ENCODE data around the gene CHCHD2.
"Not testable (repeated sequence)": the region's sequence is repeated elsewhere in the genome, so short reads cannot be mapped to it uniquely, and the experiment has no call there.

Gene CHCHD2

DNA sequence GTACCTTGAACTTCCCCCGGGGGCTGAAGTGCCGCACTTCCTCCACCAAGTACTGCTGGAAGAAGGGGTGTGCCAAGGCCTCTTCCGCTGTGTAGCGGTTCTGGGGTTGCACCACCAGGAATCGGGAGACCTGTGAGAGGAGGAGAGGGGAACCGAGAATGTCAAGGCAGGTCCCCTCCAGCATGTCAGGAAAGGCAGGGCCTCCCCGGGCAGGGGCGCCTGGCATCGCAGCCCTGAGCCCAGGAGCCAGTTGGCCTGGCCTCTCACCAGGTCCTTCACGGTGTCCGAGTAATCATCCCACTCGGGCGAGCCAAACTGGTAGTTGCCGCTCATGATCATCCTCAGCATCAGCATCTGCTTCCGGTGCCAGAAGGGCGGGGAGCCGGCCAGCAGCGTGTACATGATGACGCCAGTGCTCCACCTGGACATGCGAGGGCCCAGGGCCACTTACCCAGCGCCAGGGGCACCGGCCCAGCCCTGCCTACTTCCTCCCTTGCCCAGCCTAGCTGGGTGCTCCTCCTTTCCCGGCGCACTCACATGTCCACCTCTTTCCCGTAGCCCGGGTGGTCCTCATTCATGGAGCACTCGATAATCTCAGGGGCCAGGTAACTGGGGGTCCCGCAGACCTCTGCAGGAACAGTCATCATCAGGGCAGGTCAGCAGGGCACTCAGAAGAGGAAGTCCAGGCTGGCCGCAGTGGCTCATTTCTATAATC is 24.5 kb downstream of the CHCHD2 start:
- DNase-seq, result no peak

DNA sequence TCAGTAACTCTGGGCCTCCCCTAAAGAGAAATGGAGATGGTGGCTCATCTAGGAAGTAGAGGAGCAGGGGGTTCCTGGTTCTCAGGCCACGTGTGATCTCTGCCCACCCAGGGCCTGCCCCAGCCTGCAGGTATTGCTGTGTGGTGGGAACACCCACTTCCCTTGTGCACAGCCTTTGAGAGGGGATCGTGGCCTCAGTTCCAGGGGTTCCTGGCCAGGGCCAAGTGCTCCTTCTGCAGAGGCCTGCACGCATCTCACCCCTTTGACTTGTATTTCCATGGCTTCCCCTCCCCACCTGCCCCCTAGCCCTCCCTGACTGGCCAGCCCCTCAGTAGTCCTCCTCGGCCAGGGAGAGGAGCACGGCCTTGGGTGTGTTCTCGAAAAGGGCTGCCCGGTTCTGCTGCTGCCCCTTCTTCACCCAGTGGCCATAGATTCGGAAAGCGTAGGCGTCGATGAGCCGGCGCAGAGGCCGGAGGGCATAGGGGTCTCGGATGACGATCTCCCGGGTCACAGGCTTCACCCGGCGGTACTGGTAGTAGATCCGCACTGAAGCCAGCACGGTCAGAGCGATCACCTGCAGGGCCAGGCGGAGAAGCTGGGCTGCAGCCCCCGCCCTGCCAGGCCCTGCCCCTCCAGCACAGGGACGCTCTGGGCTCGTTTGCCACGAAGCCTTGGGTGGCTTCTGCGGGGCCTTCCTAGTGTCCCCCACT is 25.4 kb downstream of the CHCHD2 start:
- not testable (repeated sequence) for DNase-seq

DNA sequence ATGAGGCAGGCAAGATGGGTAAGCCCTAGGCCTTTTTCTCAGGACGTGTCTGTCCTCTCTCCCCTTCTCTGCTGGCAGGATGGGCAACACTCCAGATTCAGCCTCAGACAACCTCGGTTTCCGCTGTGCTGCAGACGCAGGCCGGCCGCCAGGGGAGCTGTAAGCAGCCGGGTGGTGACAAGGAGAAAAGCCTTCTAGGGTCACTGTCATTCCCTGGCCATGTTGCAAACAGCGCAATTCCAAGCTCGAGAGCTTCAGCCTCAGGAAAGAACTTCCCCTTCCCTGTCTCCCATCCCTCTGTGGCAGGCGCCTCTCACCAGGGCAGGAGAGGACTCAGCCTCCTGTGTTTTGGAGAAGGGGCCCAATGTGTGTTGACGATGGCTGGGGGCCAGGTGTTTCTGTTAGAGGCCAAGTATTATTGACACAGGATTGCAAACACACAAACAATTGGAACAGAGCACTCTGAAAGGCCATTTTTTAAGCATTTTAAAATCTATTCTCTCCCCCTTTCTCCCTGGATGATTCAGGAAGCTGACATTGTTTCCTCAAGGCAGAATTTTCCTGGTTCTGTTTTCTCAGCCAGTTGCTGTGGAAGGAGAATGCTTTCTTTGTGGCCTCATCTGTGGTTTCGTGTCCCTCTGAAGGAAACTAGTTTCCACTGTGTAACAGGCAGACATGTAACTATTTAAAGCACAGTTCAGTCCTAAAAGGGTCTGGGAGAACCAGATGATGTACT is 26.7 kb downstream of the CHCHD2 start:
- peak; percentile 95 for DNase-seq

DNA sequence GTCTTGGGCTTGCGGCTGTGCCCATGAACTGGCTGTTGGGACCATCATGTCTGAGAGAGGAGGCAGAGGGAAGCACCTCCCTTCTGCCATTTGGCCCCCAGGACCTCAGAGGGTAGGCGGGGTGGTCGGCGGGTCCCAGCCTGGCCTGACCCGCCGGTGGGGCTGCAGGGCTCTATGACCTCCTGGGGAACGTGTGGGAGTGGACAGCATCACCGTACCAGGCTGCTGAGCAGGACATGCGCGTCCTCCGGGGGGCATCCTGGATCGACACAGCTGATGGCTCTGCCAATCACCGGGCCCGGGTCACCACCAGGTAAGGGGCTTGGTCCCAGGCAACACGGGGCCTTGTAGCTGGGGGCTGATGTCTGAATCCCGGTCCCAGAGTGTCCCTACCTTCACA is 28.1 kb downstream of the CHCHD2 start:
- no peak for DNase-seq

DNA sequence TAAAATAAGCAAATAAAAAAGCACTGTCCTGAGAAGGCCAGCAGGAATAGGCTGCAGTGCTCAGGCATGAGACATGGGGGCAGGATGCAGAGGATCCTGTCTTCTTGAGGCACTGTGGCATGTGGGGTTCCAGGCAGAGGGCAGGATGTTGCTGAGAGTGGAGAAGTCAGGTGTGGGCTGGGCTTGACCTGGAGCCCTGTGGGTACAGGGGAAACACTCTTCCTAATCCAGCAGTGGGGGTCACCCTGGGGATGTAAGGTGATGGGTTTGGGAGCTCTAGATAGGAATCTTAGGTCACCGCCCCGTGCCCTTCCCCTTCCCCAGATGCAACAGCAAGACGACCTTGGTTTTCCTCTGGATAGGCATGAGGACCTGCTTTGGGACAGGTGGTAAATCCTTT is 28.6 kb downstream of the CHCHD2 start:
- DNase-seq, result no peak

DNA sequence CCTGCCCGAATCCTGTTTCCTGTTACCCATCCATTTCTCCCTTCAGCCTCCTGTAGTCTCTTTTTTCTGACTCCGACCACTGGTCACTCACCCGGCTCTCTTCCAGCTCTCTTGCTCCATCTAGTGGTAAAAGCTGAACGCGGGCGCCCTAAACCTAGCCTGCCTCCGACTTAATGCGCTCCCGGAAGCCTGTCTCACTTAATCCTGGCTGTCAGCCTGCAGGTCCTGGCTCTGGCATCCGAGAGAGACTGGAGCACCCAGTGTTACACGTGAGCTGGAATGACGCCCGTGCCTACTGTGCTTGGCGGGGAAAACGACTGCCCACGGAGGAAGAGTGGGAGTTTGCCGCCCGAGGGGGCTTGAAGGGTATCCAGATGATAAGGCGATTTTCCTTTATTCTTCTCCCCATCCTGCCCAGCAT is 31.9 kb downstream of the CHCHD2 start:
- DNase-seq, result peak; percentile 57

DNA sequence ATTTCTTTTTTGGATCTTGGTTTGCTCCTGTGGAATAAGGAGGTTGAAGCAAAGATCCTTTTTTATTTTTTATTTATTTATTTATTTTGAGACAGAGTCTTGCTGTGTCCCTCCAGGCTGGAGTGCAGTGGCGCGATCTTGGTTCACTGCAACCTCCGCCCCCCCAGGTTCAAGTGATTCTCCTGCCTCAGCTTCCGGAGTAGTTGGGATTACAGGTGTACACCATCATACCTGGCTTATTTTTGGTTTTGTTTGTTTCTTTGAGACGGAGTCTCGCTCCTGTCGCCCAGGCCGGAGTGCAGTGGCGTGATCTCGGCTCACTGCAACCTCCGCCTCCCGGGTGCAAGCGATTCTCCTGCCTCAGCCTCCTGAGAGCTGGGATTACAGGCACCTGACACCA is 39.9 kb downstream of the CHCHD2 start:
- not testable (repeated sequence) for DNase-seq

DNA sequence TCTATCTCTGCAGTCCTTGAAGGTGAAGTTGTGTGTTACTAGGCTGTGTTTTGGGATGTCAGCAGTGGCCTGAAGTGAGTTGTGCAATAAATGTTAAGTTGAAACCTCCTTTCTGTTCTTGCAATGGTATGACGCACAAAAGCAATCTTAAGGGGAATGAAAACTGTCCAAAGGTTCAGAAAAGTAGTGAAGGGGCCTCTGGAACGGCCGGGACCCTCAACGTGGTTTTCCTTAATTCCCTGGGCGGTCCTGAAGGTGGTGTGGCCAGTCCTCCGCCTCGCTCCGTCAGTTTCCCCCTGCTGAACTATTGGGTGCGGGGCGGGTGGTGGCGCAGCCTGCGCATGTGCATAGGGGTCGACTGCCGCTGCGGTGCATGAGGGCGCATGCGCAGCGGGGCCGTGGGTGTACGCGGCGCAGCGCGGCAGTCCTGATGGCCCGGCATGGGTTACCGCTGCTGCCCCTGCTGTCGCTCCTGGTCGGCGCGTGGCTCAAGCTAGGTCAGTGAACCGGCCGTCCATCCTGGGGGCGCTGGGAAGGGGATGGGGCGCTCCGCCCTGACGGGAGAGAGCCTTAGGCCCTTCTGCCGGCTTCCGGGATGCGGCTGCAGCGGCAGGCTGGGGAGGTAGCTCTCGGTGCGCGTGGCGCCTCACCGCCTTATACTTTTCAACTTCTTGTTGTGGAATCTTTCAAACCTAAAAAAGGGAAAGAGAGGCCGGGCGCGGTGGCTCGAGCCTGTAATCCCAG is 42.2 kb downstream of the CHCHD2 start, which contains the start of gene SUMF2:
SUMF2 (plus strand) TSS at position 405 of the 744 bp plus-strand sequence; CDS start at position 431, 26 bp downstream.
- DNase-seq, result peak; percentile 50

DNA sequence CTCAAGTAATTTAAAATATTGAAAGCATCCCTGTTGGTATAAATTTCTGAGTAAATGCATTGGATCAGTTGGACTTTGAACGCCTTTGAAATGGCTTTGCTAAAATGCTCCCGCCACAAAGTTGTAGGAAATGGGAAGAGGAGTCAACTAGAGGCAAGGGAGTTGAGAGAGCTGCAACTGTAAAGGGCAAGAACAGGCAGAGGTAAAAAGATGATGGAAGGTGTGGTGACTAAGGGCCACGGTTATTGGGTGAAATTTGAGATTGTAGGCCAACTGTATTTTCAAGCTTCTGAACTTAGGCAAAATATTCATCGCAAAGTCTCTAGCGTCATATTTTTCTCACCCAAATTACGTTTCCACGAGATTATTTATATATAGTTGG is 42.8 kb downstream of the CHCHD2 start:
- no peak for DNase-seq

DNA sequence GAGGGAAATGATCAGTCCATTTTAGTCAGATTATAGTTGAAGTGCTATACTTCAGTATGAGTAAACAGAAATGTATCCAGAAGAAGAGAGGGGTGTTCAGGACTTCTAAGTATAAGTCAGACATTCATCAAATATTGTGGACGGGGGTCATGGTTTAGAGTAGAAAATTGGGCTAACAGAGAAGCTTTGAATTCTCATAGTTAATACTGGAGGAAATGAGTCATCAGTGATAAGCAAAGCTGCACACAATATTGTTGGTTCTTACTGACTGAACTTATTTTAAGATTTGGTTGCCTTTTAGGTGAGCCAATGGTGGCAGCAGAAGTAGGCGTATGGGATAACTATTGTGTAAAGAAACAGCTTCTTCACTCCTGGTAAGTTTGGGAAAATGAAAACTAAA is 43.9 kb downstream of the CHCHD2 start:
- DNase-seq, result no peak

DNA sequence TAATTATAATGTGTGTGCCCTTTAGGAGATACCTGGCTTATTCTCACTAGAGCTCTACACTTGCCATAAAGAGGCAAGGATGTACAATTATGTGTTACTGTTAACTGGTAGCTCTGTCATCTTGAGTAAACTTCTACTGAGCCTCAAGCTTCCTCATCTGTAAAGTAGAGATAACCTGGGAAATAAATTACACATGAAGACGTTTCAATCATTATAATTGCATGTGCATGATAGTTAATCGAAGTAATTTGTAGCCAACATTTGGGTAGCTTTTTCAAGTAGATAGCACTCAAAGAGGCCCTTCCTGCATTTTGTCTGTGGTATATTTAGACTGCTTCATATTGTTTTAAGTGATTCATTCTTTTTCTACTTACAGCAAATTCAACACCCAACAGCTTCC is 52.3 kb downstream of the CHCHD2 start:
- no peak for DNase-seq

DNA sequence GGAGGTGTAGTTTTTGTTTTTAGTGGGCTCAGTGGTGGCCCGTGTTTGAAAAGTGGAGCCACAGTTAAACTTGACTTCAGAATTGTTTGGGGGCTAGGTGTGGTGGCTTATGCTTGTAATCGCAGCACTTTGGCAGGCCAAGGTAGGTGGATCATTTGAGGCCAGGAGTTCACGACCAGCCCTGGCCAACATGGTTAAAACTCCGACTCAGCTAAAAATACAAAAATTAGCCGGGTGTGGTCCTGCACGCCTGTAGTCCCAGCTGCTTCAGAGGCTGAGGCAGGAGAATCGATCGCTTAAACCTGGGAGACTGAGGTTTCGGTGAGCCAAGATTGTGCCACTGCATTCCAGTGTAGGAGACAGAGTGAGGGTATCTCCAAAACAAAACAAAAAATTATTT is 52.9 kb downstream of the CHCHD2 start:
- DNase-seq, result no peak

All from NCI-H2029 treated with DMSO at 0.1 percent for 48 hours (cell line).